Esophagus muscularis mucosa (tissue), 4 donors: ENCODE measurements around the gene CDADC1. TPM values are rescaled to one million over a fixed set of nuclear protein-coding genes. Genes with fewer than 3 reads are reported as not detected.

Experiments
- DNase-seq: peaks from one replicate; pipeline ENCODE4 v3.0.0-alpha.2; 2017; ENCODE audit errors: extremely low spot score
- H3K27ac ChIP-seq, 4 donors: fragments of 200-600 bp; sonication (generic); replicated peaks in 1 of 4; 1 replicate in 3 of 4; 2 replicates in 1 of 4; pipeline ENCODE4 v1.5.1; 2016 to 2019; ENCODE audit warnings: mild to moderate bottlenecking in 1 of 4
- H3K27me3 ChIP-seq, 4 donors: fragments of 200-600 bp; sonication (generic); one replicate each; pipeline versions ENCODE4 v1.5.1 to v1.6.0; 2016 to 2019
- H3K36me3 ChIP-seq, 4 donors: fragments of 200-600 bp; sonication (generic); one replicate each; pipeline ENCODE4 v1.5.1; 2016 to 2019
- H3K4me1 ChIP-seq, 4 donors: fragments of 200-600 bp; sonication (generic); one replicate each; pipeline ENCODE4 v1.5.1; 2016 to 2019
- H3K4me3 ChIP-seq, 4 donors: fragments of 200-600 bp; sonication (generic); 1 replicate in 2 of 4; 2 replicates in 2 of 4; pipeline ENCODE4 v1.5.1; 2016 to 2019; ENCODE audit warnings: mild to moderate bottlenecking in 4 of 4, moderate library complexity in 1 of 4
- H3K9me3 ChIP-seq, 4 donors: fragments of 200-600 bp; sonication (generic); 1 replicate in 3 of 4; 2 replicates in 1 of 4; pipeline ENCODE4 v1.5.1; 2016 to 2019
- EP300 ChIP-seq: sonication (generic); formaldehyde crosslinking; IDR thresholded peaks from one replicate; pipeline ENCODE4 v1.6.1; 2017; ENCODE audit warnings: antibody characterized with exemption
- POLR2A ChIP-seq: fragments of 450-650 bp; IDR thresholded peaks from one replicate; pipeline ENCODE4 v1.6.1; 2017; ENCODE audit warnings: antibody characterized with exemption, moderate library complexity, mild to moderate bottlenecking, low read depth
- POLR2AphosphoS5 ChIP-seq, 2 donors: sonication (generic); formaldehyde crosslinking; IDR thresholded peaks; one replicate each; pipeline ENCODE4 v1.6.1; 2017; ENCODE audit warnings: antibody characterized with exemption in 2 of 2
- WGBS: methylation state at CpG from one replicate; pipeline ENCODE4 v1.1.5; 2018; 5-methylcytosine and 5-hydroxymethylcytosine counted together
- intact Hi-C: fragments of 100-400 bp; cut with DNase I; formaldehyde crosslinking; loops from one replicate; pipeline ENCODE4 v1.15.1; 2023
- total RNA-seq, 4 donors: library from RNA; depleted of rRNA; stranded (reverse); fragments of >200 nt; gene quantifications; one replicate each; pipeline versions ENCODE4 v1.1.0 to v1.2.1, GENCODE V29; 2016
- TF ChIP-seq, protein P1 (sequence below), 3 experiments: fragments of 200-600 bp in 2 of 3; fragments of 450-650 bp in 1 of 3; sonication (generic) in 2 of 3; IDR thresholded peaks; one replicate each; pipeline ENCODE4 v1.5.1; 2017 to 2019; ENCODE audit warnings: antibody characterized with exemption in 3 of 3, mild to moderate bottlenecking in 2 of 3, moderate library complexity in 1 of 3

The CDADC1 gene
- total RNA-seq, 4 donors from 2014 or later: 6.2 to 7.5 (median 6.5) TPM

DNA sequence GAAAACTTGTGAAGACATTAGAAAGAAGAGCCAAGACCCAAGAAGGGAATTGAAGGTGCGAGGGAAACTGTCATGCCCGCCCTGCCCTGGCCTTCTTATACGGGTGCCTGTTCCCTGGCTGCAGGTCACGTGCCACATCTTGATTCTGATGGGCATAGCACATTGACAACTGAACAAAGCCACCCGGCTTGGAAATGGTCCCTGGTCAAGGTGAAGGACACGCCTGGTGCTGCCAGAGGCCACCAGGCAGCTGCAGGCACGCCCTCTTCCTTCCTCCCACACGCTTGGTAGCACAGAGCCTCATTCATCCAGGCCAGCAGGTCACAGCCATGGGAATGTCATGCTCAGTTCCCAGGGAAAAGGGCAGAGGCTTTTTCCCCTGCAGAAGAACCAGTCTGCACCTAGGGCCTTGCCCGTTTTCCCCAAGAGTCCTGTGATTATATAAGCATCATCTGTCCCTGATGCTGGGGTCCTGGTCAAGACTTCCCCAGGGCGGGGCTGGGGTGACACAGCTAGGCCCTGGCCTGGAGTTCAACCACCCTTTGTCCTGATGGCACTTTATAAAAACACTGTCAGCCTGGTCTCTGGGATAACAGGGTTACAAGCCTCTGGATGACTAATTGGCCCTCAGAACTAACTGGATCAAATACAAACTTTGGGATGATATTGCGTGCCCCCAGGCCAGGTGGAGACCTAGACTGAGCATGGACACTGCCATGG, 56.0 kb downstream of the CDADC1 start:
- Histone ChIP-seq H3K4me1 (peaks cover 36 to 83% (median 76%) of the 10 kb centered on the region in 4 donors), H3K27ac (peak overlapping the region; percentile 34 to 90 (median 84)), H3K36me3 (peaks cover 0 to 12% (median 0%) of the 10 kb centered on the region in 4 donors), H3K9me3 (no peaks in the 10 kb centered on the region), H3K27me3 (no peaks in the 10 kb centered on the region), H3K4me3 (no peak overlapping the region)
- intact Hi-C loops: loop anchor here (5.0 kb wide), 1 partner anchor 304 kb away; no protein-coding TSS in a partner anchor
- WGBS: 71% methylated on average over 10 of the region's 11 CpGs
- DNase-seq: no peak
- TF ChIP-seq EP300: no peak
- TF ChIP-seq POLR2AphosphoS5 (IDR thresholded peaks at IDR 0.05): peak in 1 of 2 donors; percentile 48

DNA sequence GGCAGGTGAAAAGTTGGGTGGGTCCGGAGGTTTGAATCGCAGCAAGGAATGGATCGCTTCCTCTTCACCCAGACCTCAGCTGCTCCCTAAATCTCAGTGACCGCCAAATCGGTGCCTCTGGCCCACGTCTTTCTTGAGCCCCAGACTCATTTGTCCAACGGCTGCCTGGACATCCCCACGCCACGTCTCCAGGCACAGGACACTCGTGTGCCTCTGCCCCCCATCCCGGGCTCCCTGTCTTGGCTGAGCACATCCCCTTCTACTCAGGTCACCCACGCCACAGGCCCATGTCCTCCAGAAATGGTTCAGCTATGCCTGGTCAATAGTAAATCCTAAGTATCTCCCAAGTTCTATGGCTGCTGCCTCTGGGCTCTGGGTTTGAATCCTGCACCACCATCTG, 56.6 kb downstream of the CDADC1 start:
- intact Hi-C loops: loop anchor here (5.0 kb wide), 1 partner anchor 303 kb away; no protein-coding TSS in a partner anchor
- Histone ChIP-seq H3K36me3 (peaks cover 0 to 12% (median 0%) of the 10 kb centered on the region in 4 donors), H3K27me3 (no peaks in the 10 kb centered on the region), H3K4me3 (no peak overlapping the region), H3K4me1 (peaks cover 43 to 90% (median 83%) of the 10 kb centered on the region in 4 donors), H3K9me3 (no peaks in the 10 kb centered on the region), H3K27ac (peak overlapping the region; percentile 34 to 90 (median 84))
- no peak for DNase-seq
- WGBS: 95% methylated on average over 12 of the region's 12 CpGs
- TF ChIP-seq POLR2AphosphoS5 (IDR thresholded peaks at IDR 0.05) (no peak), POLR2A (no peak), EP300 (no peak)
- TF ChIP-seq, protein P1, sequence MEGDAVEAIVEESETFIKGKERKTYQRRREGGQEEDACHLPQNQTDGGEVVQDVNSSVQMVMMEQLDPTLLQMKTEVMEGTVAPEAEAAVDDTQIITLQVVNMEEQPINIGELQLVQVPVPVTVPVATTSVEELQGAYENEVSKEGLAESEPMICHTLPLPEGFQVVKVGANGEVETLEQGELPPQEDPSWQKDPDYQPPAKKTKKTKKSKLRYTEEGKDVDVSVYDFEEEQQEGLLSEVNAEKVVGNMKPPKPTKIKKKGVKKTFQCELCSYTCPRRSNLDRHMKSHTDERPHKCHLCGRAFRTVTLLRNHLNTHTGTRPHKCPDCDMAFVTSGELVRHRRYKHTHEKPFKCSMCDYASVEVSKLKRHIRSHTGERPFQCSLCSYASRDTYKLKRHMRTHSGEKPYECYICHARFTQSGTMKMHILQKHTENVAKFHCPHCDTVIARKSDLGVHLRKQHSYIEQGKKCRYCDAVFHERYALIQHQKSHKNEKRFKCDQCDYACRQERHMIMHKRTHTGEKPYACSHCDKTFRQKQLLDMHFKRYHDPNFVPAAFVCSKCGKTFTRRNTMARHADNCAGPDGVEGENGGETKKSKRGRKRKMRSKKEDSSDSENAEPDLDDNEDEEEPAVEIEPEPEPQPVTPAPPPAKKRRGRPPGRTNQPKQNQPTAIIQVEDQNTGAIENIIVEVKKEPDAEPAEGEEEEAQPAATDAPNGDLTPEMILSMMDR (IDR thresholded peaks at IDR 0.05): no peak

GRCh38 chr13:49304763-49305700, 57.3 kb downstream of the CDADC1 start:
- peaks cover 0 to 16% (median 3%) of the 10 kb centered on the region in 4 donors for H3K36me3 ChIP-seq
- WGBS: 75% methylated on average over 13 of the region's 25 CpGs
- peak overlapping the region; percentile 80 to 90 (median 84) for H3K27ac ChIP-seq
- H3K27me3 ChIP-seq: no peaks in the 10 kb centered on the region
- intact Hi-C loops: loop anchor here (5.0 kb wide), 1 partner anchor 302 kb away; no protein-coding TSS in a partner anchor
- peaks cover 50 to 96% (median 90%) of the 10 kb centered on the region in 4 donors for H3K4me1 ChIP-seq
- H3K4me3 ChIP-seq: no peak overlapping the region
- TF ChIP-seq, protein P1 (IDR thresholded peaks at IDR 0.05): no peak
- no peak for TF ChIP-seq POLR2A
- TF ChIP-seq POLR2AphosphoS5 (IDR thresholded peaks at IDR 0.05): no peak
- TF ChIP-seq EP300: no peak
- no peak for DNase-seq
- no peaks in the 10 kb centered on the region for H3K9me3 ChIP-seq

GRCh38 chr13:49305792-49306425, 58.2 kb downstream of the CDADC1 start:
- 86% methylated on average over 10 of the region's 15 CpGs for WGBS
- Histone ChIP-seq H3K4me1 (peaks cover 49 to 99% (median 95%) of the 10 kb centered on the region in 4 donors), H3K27me3 (no peaks in the 10 kb centered on the region), H3K27ac (peak overlapping the region; percentile 80 to 90 (median 84)), H3K36me3 (peaks cover 7 to 24% (median 11%) of the 10 kb centered on the region in 4 donors), H3K9me3 (no peaks in the 10 kb centered on the region), H3K4me3 (no peak overlapping the region)
- peak in 1 of 2 donors; percentile 11 for TF ChIP-seq POLR2AphosphoS5 (IDR thresholded peaks at IDR 0.05)
- TF ChIP-seq, protein P1 (IDR thresholded peaks at IDR 0.05): no peak
- DNase-seq: no peak
- intact Hi-C loops: no loop called here
